ENCODE results near the gene MTCH1.

- TF ChIP-seq POLR2A (IDR thresholded peaks at IDR 0.05) = no peak
- no peak for TF ChIP-seq CTCF (IDR thresholded peaks at IDR 0.05)
- no peak for TF ChIP-seq EP300 (IDR thresholded peaks at IDR 0.05)
Measured at GRCh38 chr6:36959555-36960250, 26.3 kb downstream of the MTCH1 start.
